ENCODE measurements around the gene WHAMM. TPM values are rescaled to one million over a fixed set of nuclear protein-coding genes. Genes with fewer than 3 reads are reported as not detected.

The WHAMM gene
- total RNA-seq, 4 donors from 2014 or later: 9.6 to 17.4 (median 14.2) TPM

DNA sequence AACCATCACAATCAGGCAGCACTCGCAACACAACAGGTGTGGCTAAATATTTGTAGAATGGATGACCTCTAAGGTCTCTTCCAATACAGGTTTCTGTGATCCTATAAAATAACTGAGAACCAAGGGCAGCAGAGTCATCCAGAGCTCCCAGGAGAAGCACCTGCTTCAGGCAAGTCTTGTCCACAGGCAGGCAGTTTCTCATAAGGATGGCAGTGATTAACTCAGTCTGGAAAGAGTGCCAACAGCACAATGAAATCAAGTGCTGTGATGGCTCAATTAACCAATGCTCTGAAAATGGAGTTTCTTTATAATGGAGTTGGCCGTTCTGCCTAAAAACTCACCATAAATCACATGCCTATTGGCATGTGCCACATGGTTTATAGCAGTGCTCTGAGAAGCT, 72.3 kb downstream of the WHAMM start:
- no peak for DNase-seq (ENCODE audit: extremely low spot score)
- no peak for TF ChIP-seq EP300 (IDR thresholded peaks at IDR 0.05)
- TF ChIP-seq POLR2A (IDR thresholded peaks at IDR 0.05; ENCODE audit: low read depth): no peak
- TF ChIP-seq, protein P1, sequence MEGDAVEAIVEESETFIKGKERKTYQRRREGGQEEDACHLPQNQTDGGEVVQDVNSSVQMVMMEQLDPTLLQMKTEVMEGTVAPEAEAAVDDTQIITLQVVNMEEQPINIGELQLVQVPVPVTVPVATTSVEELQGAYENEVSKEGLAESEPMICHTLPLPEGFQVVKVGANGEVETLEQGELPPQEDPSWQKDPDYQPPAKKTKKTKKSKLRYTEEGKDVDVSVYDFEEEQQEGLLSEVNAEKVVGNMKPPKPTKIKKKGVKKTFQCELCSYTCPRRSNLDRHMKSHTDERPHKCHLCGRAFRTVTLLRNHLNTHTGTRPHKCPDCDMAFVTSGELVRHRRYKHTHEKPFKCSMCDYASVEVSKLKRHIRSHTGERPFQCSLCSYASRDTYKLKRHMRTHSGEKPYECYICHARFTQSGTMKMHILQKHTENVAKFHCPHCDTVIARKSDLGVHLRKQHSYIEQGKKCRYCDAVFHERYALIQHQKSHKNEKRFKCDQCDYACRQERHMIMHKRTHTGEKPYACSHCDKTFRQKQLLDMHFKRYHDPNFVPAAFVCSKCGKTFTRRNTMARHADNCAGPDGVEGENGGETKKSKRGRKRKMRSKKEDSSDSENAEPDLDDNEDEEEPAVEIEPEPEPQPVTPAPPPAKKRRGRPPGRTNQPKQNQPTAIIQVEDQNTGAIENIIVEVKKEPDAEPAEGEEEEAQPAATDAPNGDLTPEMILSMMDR (IDR thresholded peaks at IDR 0.05): no peak
- no peak for TF ChIP-seq POLR2AphosphoS5 (IDR thresholded peaks at IDR 0.05)
- H3K27ac ChIP-seq (replicated peaks in 1 of 4): no peak overlapping the region
- H3K27me3 ChIP-seq: no peaks in the 10 kb centered on the region
- no peaks in the 10 kb centered on the region for H3K4me1 ChIP-seq
- H3K9me3 ChIP-seq: no peaks in the 10 kb centered on the region
- 93% methylated on average over 2 of the region's 2 CpGs for WGBS
- intact Hi-C loops (cut with DNase I): no loop called here
- no peak overlapping the region for H3K4me3 ChIP-seq
- peaks cover 0 to 3% (median 0%) of the 10 kb centered on the region in 4 donors for H3K36me3 ChIP-seq

DNA sequence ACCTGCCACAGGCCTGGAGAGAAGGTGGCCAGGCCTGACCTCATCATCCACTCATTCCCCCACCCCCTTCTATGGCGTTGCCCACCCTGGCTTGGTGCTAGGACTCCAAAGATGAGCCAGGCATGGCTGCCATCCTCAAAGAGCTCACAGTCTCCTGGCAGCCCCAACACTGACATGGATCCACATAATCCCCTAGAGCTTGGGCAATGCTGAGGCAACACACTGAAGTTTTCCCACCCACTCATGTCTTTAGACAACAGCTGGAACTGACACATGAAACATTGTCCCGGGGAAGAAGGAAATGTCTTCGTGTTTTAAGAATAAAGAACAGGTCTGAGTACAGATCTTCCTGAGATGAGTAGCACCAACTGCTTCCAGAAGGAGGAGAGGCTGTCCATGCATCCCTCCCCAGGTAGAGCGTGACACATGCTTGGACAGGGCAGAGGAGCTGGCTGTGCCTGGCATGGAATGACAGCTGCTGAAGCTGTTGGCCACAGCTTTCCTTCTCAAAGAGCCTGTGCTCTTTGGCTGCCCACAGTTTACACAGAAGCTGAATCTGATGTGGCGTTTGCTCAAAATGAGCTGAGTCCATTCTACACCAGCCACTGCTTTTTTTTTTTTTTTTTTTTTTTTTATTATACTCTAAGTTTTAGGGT, 73.0 kb downstream of the WHAMM start:
- 63% methylated on average over 3 of the region's 5 CpGs for WGBS
- H3K27ac ChIP-seq (replicated peaks in 1 of 4): no peak overlapping the region
- H3K9me3 ChIP-seq: no peaks in the 10 kb centered on the region
- H3K36me3 ChIP-seq: peaks cover 0 to 3% (median 0%) of the 10 kb centered on the region in 4 donors
- no peaks in the 10 kb centered on the region for H3K4me1 ChIP-seq
- H3K4me3 ChIP-seq: no peak overlapping the region
- TF ChIP-seq, protein P1 (IDR thresholded peaks at IDR 0.05): no peak
- no peak for TF ChIP-seq POLR2A (IDR thresholded peaks at IDR 0.05; ENCODE audit: low read depth)
- TF ChIP-seq EP300 (IDR thresholded peaks at IDR 0.05): no peak
- TF ChIP-seq POLR2AphosphoS5 (IDR thresholded peaks at IDR 0.05): no peak
- DNase-seq (ENCODE audit: extremely low spot score): no peak
- intact Hi-C loops (cut with DNase I): no loop called here
- no peaks in the 10 kb centered on the region for H3K27me3 ChIP-seq

Other genes with a start within 250 kb of the WHAMM start
- 1 to 10 TPM; 5.6 to 8.1 (median 5.9) TPM for gene CPEB1, start 162.3 kb upstream of the WHAMM start, total RNA-seq
- 1 to 10 TPM; 1.2 to 2.1 (median 1.7) TPM for gene AP3B2, start 99.8 kb upstream of the WHAMM start, total RNA-seq
- not detected for gene FSD2, start 3.6 kb upstream of the WHAMM start, total RNA-seq
- 10 to 100 TPM; 13.3 to 54.8 (median 25.8) TPM for gene HOMER2, start 143.1 kb downstream of the WHAMM start, total RNA-seq
- 10 to 100 TPM; 17.2 to 23.2 (median 19.8) TPM for gene RAMAC, start 176.6 kb downstream of the WHAMM start, total RNA-seq
- 10 to 100 TPM in 1 of 4 donors, 1 to 10 TPM in 3; 7.0 to 11.8 (median 9.1) TPM for gene C15orf40, start 202.0 kb downstream of the WHAMM start, total RNA-seq